Peyer's patch (tissue), 4 donors: Measurements from ENCODE around the gene UVRAG. TPM values are rescaled to one million over a fixed set of nuclear protein-coding genes. Genes with fewer than 3 reads are reported as not detected.

ENCODE experiments used
- DNase-seq, 3 donors: peaks; one replicate each; pipeline ENCODE4 v3.0.0-alpha.2; 2017 to 2019
- H3K27ac ChIP-seq, 4 donors: fragments of 200-600 bp; sonication (generic); one replicate each; pipeline ENCODE4 v1.5.1; 2016 to 2019
- H3K27me3 ChIP-seq, 2 donors: fragments of 200-600 bp; sonication (generic); one replicate each; pipeline ENCODE4 v1.5.1; 2019
- H3K36me3 ChIP-seq, 3 donors: fragments of 200-600 bp; sonication (generic); one replicate each; pipeline ENCODE4 v1.5.1; 2016 to 2019
- H3K4me1 ChIP-seq, 4 donors: fragments of 200-600 bp; sonication (generic); one replicate each; pipeline ENCODE4 v1.5.1; 2016 to 2019
- H3K4me3 ChIP-seq, 4 donors: fragments of 200-600 bp; sonication (generic); 1 replicate in 3 of 4; 2 replicates in 1 of 4; pipeline ENCODE4 v1.5.1; 2016 to 2019; ENCODE audit warnings: mild to moderate bottlenecking in 1 of 4
- H3K9me3 ChIP-seq, 4 donors: fragments of 200-600 bp; sonication (generic); one replicate each; pipeline ENCODE4 v1.5.1; 2016 to 2019; ENCODE audit warnings: mild to moderate bottlenecking in 1 of 4
- CTCF ChIP-seq, 6 experiments: fragments of 450-650 bp in 4 of 6; fragments of 200-600 bp in 2 of 6; sonication (generic) in 1 of 6; IDR thresholded peaks; one replicate each; pipeline ENCODE4 v1.5.1; 2017 to 2019; ENCODE audit warnings: antibody characterized with exemption in 6 of 6, mild to moderate bottlenecking in 3 of 6, moderate library complexity in 1 of 6
- POLR2A ChIP-seq, 2 donors: fragments of 450-650 bp; IDR thresholded peaks; one replicate each; pipeline ENCODE4 v1.5.1; 2017; ENCODE audit warnings: antibody characterized with exemption in 2 of 2, mild to moderate bottlenecking in 2 of 2, moderate library complexity in 2 of 2
- total RNA-seq, 4 donors: library from RNA; depleted of rRNA; stranded (reverse); fragments of >200 nt; gene quantifications; one replicate each; pipeline ENCODE4 v1.1.0, GENCODE V29; 2016

UVRAG gene
- total RNA-seq, 4 donors from 2014 or later, result 13.8 to 64.4 (median 22.1) TPM

DNA sequence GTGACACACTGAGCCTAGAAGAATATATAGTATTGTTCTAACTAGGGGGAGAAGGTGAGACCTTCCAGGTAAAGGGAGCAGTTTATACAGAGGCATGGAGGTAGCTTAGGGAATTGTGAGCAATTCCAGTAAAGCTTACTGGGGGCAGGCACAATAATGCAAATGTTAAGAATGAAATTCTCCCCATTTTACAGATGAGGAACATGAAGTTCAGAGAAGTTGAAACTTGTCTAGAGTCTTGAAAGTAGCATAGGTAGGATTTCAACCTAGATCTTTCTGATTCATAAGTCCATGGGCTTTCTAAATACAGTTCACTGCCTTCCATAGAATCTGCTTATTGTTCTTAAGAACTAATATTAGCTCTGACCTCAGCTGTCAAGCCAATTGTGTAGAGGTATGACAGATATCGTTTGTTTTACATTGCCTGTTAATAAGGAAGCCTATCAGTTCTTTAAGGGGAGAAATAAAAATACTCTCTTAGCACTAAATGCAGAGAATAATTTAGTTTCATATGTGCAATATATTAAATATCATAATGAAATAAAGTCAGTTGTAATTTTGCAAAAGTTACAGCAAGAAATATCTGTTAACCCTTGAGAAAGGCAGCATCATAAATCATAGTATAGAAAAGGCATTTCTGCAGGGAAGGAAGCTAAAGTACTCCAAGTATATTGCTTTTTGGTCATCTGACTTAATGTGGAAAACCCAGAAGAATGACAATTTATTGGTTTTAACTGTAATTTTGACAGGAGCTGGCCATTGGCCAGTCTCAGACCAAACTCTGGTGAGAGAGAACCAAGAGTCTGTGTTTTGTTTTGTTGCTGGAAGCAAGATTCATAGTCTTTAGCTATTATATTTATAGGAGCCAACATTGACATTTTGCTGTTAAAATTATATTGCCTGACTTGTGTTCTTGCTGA is 181.8 kb downstream of the UVRAG start:
- H3K27me3 ChIP-seq, result no peaks in the 10 kb centered on the region
- H3K9me3 ChIP-seq, result no peaks in the 10 kb centered on the region
- no peaks in the 10 kb centered on the region for H3K36me3 ChIP-seq
- no peak for TF ChIP-seq CTCF (IDR thresholded peaks at IDR 0.05)
- no peak for DNase-seq
- no peak overlapping the region for H3K27ac ChIP-seq
- H3K4me3 ChIP-seq, result no peak overlapping the region
- H3K4me1 ChIP-seq, result no peaks in the 10 kb centered on the region

DNA sequence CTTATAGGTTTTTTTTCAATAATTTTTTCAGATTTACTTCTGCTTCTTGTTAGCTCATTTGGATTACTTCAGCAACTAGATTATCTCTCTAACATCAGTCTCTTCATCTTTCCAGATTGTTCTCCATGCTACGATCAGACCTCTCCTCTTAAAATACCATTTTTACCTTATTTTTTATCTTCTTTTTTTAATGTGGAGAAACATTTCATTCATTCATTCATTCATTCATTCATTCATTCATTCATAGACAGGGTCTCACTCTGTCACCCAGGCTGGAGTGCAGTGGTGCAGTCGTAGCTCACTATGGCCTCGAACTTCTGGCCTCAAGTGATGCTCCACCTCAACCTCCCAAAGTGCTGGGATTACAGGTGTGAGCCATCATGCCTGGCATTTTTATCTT is 189.4 kb downstream of the UVRAG start:
- H3K4me3 ChIP-seq, result no peak overlapping the region
- no peaks in the 10 kb centered on the region for H3K4me1 ChIP-seq
- no peak for DNase-seq
- no peak overlapping the region for H3K27ac ChIP-seq
- TF ChIP-seq POLR2A (IDR thresholded peaks at IDR 0.05) (no peak), CTCF (IDR thresholded peaks at IDR 0.05) (no peak)
- H3K36me3 ChIP-seq, result peaks cover 0 to 17% (median 0%) of the 10 kb centered on the region in 3 donors
- H3K27me3 ChIP-seq, result no peaks in the 10 kb centered on the region
- no peaks in the 10 kb centered on the region for H3K9me3 ChIP-seq

GRCh38 chr11:76005756-76006155 is 190.7 kb downstream of the UVRAG start:
- no peaks in the 10 kb centered on the region for H3K4me1 ChIP-seq
- DNase-seq, result no peak
- TF ChIP-seq CTCF (IDR thresholded peaks at IDR 0.05) (no peak), POLR2A (IDR thresholded peaks at IDR 0.05) (no peak)
- no peaks in the 10 kb centered on the region for H3K27me3 ChIP-seq
- no peak overlapping the region for H3K4me3 ChIP-seq
- no peaks in the 10 kb centered on the region for H3K9me3 ChIP-seq
- H3K36me3 ChIP-seq, result peaks cover 0 to 17% (median 0%) of the 10 kb centered on the region in 3 donors
- H3K27ac ChIP-seq, result no peak overlapping the region

DNA sequence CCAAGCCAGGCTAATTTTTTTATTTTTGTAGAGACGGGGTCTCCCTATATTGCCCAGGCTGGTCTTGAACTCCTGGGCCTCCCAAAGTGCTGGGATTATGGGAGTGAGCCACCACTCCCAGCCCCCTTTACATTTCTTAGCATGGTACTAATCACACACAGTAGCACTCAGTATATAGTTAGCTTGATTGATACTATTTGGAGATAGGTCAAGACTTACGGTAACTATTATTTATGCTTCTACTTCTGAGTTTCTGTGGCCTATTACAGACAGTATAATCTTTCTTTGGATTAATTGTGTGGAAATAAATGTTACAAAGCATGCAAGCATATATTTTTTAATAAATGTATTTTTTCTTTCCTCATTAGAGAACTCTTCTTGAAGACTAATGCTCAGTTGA is 192.2 kb downstream of the UVRAG start:
- DNase-seq, result no peak
- H3K27me3 ChIP-seq, result no peaks in the 10 kb centered on the region
- H3K27ac ChIP-seq, result no peak overlapping the region
- H3K9me3 ChIP-seq, result no peaks in the 10 kb centered on the region
- no peaks in the 10 kb centered on the region for H3K4me1 ChIP-seq
- H3K36me3 ChIP-seq, result peaks cover 0 to 17% (median 0%) of the 10 kb centered on the region in 3 donors
- no peak for TF ChIP-seq POLR2A (IDR thresholded peaks at IDR 0.05)
- no peak for TF ChIP-seq CTCF (IDR thresholded peaks at IDR 0.05)
- H3K4me3 ChIP-seq, result no peak overlapping the region

GRCh38 chr11:76008474-76008873 is 193.5 kb downstream of the UVRAG start:
- Histone ChIP-seq H3K36me3 (peaks cover 0 to 17% (median 0%) of the 10 kb centered on the region in 3 donors), H3K27ac (no peak overlapping the region), H3K4me3 (no peak overlapping the region), H3K4me1 (no peaks in the 10 kb centered on the region), H3K9me3 (no peaks in the 10 kb centered on the region), H3K27me3 (no peaks in the 10 kb centered on the region)
- TF ChIP-seq POLR2A (IDR thresholded peaks at IDR 0.05), result no peak
- no peak for DNase-seq

DNA sequence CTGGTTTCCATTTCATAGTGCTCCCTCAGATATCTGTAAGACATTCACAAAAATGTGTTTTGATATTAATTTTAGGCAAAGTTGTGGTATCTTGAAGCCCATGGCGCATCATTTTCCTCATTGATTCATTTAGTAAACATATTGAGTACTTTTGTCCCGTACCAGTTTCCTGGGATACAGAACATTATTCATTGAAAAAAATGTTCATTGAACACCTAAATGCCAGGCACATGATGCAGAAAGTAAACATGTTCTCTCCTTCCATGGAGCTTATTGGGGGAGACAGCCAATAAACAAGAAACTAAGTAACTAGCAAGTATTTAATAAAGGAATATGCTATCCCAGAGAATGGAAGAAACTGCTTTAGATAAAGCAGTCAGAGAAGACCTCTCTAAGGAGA is 195.0 kb downstream of the UVRAG start:
- no peak for DNase-seq
- H3K27ac ChIP-seq, result no peak overlapping the region
- no peaks in the 10 kb centered on the region for H3K4me1 ChIP-seq
- TF ChIP-seq POLR2A (IDR thresholded peaks at IDR 0.05) (no peak), CTCF (IDR thresholded peaks at IDR 0.05) (no peak)
- H3K9me3 ChIP-seq, result no peaks in the 10 kb centered on the region
- peaks cover 0 to 9% (median 0%) of the 10 kb centered on the region in 3 donors for H3K36me3 ChIP-seq
- H3K4me3 ChIP-seq, result no peak overlapping the region
- H3K27me3 ChIP-seq, result no peaks in the 10 kb centered on the region
